Sigmoid colon (tissue), 7 donors: ENCODE results near the gene UBASH3A. TPM values are rescaled to one million over a fixed set of nuclear protein-coding genes. Genes with fewer than 3 reads are reported as not detected.

Source experiments
- DNase-seq: peaks from one replicate; pipeline ENCODE4 v3.0.0-alpha.2; 2019
- H3K27ac ChIP-seq, 4 donors: fragments of 200-600 bp; sonication (generic); one replicate each; pipeline ENCODE4 v1.5.1; 2016 to 2019; ENCODE audit warnings: mild to moderate bottlenecking in 1 of 4
- H3K27me3 ChIP-seq, 3 donors: fragments of 200-600 bp; sonication (generic); one replicate each; pipeline ENCODE4 v1.5.1; 2019; ENCODE audit warnings: mild to moderate bottlenecking in 1 of 3
- H3K36me3 ChIP-seq, 4 donors: fragments of 200-600 bp; sonication (generic); one replicate each; pipeline ENCODE4 v1.5.1; 2016 to 2019
- H3K4me1 ChIP-seq, 4 donors: fragments of 200-600 bp; sonication (generic); one replicate each; pipeline ENCODE4 v1.5.1; 2017 to 2019
- H3K4me3 ChIP-seq, 4 donors: fragments of 200-600 bp; sonication (generic); one replicate each; pipeline ENCODE4 v1.5.1; 2017 to 2019; ENCODE audit warnings: mild to moderate bottlenecking in 2 of 4, moderate library complexity in 1 of 4
- H3K9me3 ChIP-seq, 4 donors: fragments of 200-600 bp in 3 of 4; sonication (generic) in 3 of 4; one replicate each; pipeline versions ENCODE4 v1.5.1 to v1.6.1; 2013 to 2019
- CTCF ChIP-seq, 4 experiments: fragments of 450-650 bp in 3 of 4; fragments of 200-600 bp in 1 of 4; IDR thresholded peaks; one replicate each; pipeline ENCODE4 v1.5.1; 2016 to 2019; ENCODE audit warnings: antibody characterized with exemption in 4 of 4, mild to moderate bottlenecking in 3 of 4, moderate library complexity in 2 of 4
- EP300 ChIP-seq, 4 donors: sonication (generic); formaldehyde crosslinking; IDR thresholded peaks; one replicate each; pipeline ENCODE4 v1.6.1; 2017; ENCODE audit warnings: antibody characterized with exemption in 4 of 4
- POLR2A ChIP-seq, 2 donors: fragments of 450-650 bp; IDR thresholded peaks; one replicate each; pipeline ENCODE4 v1.6.1; 2016; ENCODE audit warnings: antibody characterized with exemption in 2 of 2, mild to moderate bottlenecking in 2 of 2, moderate library complexity in 2 of 2
- POLR2AphosphoS5 ChIP-seq, 4 donors: sonication (generic); formaldehyde crosslinking; IDR thresholded peaks; one replicate each; pipeline ENCODE4 v1.6.1; 2017; ENCODE audit warnings: antibody characterized with exemption in 4 of 4
- WGBS, 2 donors: extraction: QIAGEN DNeasy Blood & Tissue Kit; methylation state at CpG; one replicate each; pipeline ENCODE4 v1.1.7; 2013; 5-methylcytosine and 5-hydroxymethylcytosine counted together
- intact Hi-C: fragments of 100-400 bp; cut with DNase I; formaldehyde crosslinking; loops from one replicate; pipeline ENCODE4 v1.15.1; 2023
- polyA plus RNA-seq, 3 donors: library from polyadenylated mRNA; stranded (reverse); fragments of 200-250 nt; gene quantifications; one replicate each; pipeline ENCODE4 v1.2.3, GENCODE V29; 2013
- total RNA-seq, 4 donors: library from RNA; depleted of rRNA; stranded (reverse); fragments of >200 nt; gene quantifications; one replicate each; pipeline ENCODE4 v1.1.0, GENCODE V29; 2016
- donor health status: healthy with polysubstance abuse.
- donor health status: Bipolar disorder and iron deficiency.
- donor health status: healthy.

UBASH3A gene
- total and polyA plus RNA-seq, 7 donors, result 3.9 TPM; not detected in 6

- no peak overlapping the region for H3K27ac ChIP-seq
- TF ChIP-seq POLR2A (IDR thresholded peaks at IDR 0.05) (no peak), POLR2AphosphoS5 (IDR thresholded peaks at IDR 0.05) (no peak), EP300 (IDR thresholded peaks at IDR 0.05) (no peak), CTCF (IDR thresholded peaks at IDR 0.05) (no peak)
- no peak overlapping the region for H3K4me3 ChIP-seq
- intact Hi-C loops, result no loop called here
- H3K9me3 ChIP-seq, result no peaks in the 10 kb centered on the region
- H3K4me1 ChIP-seq, result no peaks in the 10 kb centered on the region
- H3K27me3 ChIP-seq, result peaks cover 0 to 6% (median 0%) of the 10 kb centered on the region in 3 donors
- WGBS, 2 donors, result 92 to 95% methylated on average over 4 of the region's 4 CpGs
- DNase-seq, result no peak
- H3K36me3 ChIP-seq, result no peaks in the 10 kb centered on the region
Observed at GRCh38 chr21:42446531-42446930, 42.8 kb downstream of the UBASH3A start.

- no peak overlapping the region for H3K4me3 ChIP-seq
- TF ChIP-seq CTCF (IDR thresholded peaks at IDR 0.05) (no peak), POLR2AphosphoS5 (IDR thresholded peaks at IDR 0.05) (no peak), POLR2A (IDR thresholded peaks at IDR 0.05) (no peak), EP300 (IDR thresholded peaks at IDR 0.05) (no peak)
- H3K36me3 ChIP-seq, result no peaks in the 10 kb centered on the region
- peaks cover 0 to 6% (median 0%) of the 10 kb centered on the region in 3 donors for H3K27me3 ChIP-seq
- 82 to 88% methylated on average over 14 of the region's 14 CpGs for WGBS, 2 donors
- H3K4me1 ChIP-seq, result no peaks in the 10 kb centered on the region
- intact Hi-C loops, result no loop called here
- no peaks in the 10 kb centered on the region for H3K9me3 ChIP-seq
- DNase-seq, result no peak
- H3K27ac ChIP-seq, result no peak overlapping the region
Observed at GRCh38 chr21:42447182-42447581, 43.5 kb downstream of the UBASH3A start.

GRCh38 chr21:42447732-42448131 is 44.0 kb downstream of the UBASH3A start:
- intact Hi-C loops, result no loop called here
- TF ChIP-seq POLR2A (IDR thresholded peaks at IDR 0.05), result no peak
- TF ChIP-seq POLR2AphosphoS5 (IDR thresholded peaks at IDR 0.05), result no peak
- no peak for TF ChIP-seq EP300 (IDR thresholded peaks at IDR 0.05)
- no peak for TF ChIP-seq CTCF (IDR thresholded peaks at IDR 0.05)
- Histone ChIP-seq H3K4me1 (no peaks in the 10 kb centered on the region), H3K4me3 (no peak overlapping the region), H3K36me3 (no peaks in the 10 kb centered on the region), H3K27me3 (peaks cover 0 to 6% (median 0%) of the 10 kb centered on the region in 3 donors), H3K27ac (no peak overlapping the region), H3K9me3 (no peaks in the 10 kb centered on the region)
- no peak for DNase-seq
- 92 to 94% methylated on average over 10 of the region's 10 CpGs for WGBS, 2 donors

- no peaks in the 10 kb centered on the region for H3K4me1 ChIP-seq
- intact Hi-C loops, result no loop called here
- DNase-seq, result no peak
- peaks cover 0 to 6% (median 0%) of the 10 kb centered on the region in 3 donors for H3K27me3 ChIP-seq
- no peak overlapping the region for H3K27ac ChIP-seq
- H3K9me3 ChIP-seq, result no peaks in the 10 kb centered on the region
- no peaks in the 10 kb centered on the region for H3K36me3 ChIP-seq
- H3K4me3 ChIP-seq, result no peak overlapping the region
- TF ChIP-seq EP300 (IDR thresholded peaks at IDR 0.05) (no peak), CTCF (IDR thresholded peaks at IDR 0.05) (no peak), POLR2A (IDR thresholded peaks at IDR 0.05) (no peak)
- WGBS, 2 donors, result 79 to 91% methylated on average over 3 of the region's 3 CpGs
Observed at GRCh38 chr21:42448686-42449085, 45.0 kb downstream of the UBASH3A start.

GRCh38 chr21:42451941-42452340 is 48.2 kb downstream of the UBASH3A start:
- whole genome bisulfite sequencing, 2 donors, result 98% methylated on average over 9 of the region's 9 CpGs
- Histone ChIP-seq H3K36me3 (no peaks in the 10 kb centered on the region), H3K4me3 (no peak overlapping the region), H3K27me3 (no peaks in the 10 kb centered on the region), H3K9me3 (no peaks in the 10 kb centered on the region), H3K27ac (no peak overlapping the region), H3K4me1 (no peaks in the 10 kb centered on the region)
- TF ChIP-seq EP300 (IDR thresholded peaks at IDR 0.05) (no peak), CTCF (IDR thresholded peaks at IDR 0.05) (no peak), POLR2AphosphoS5 (IDR thresholded peaks at IDR 0.05) (no peak), POLR2A (IDR thresholded peaks at IDR 0.05) (no peak)
- intact Hi-C loops, result loop anchor here (10.0 kb wide), 1 partner anchor 307 kb away; no protein-coding TSS in a partner anchor
- no peak for DNase-seq
